SK-N-SH (cell line): Measurements from ENCODE around the gene TMEM245. TPM values are rescaled to one million over a fixed set of nuclear protein-coding genes. Genes with fewer than 3 reads are reported as not detected.

Experiments
- CTCF ChIA-PET: fragments of 300-600, 350-600 bp; formaldehyde crosslinking; extraction: SDS; loops from one replicate; lab custom pipeline; 2021; lab: Yijun Ruan, JAX
- POLR2A ChIA-PET: fragments of 350-600 bp; sonication (Branson Sonifier 250); formaldehyde crosslinking; extraction: SDS; loops from one replicate; lab custom pipeline; 2020; ENCODE audit warnings: antibody characterized with exemption, inconsistent platforms; lab: Yijun Ruan, JAX
- DNase-seq: peaks from one replicate; pipeline ENCODE4 v3.0.0; 2012
- H2AFZ ChIP-seq: fragments of 200-600 bp; sonication (generic); 2 replicates; pipeline ENCODE4 v1.8.1; 2016; ENCODE audit warnings: antibody characterized with exemption, mild to moderate bottlenecking, low read depth
- H3F3A ChIP-seq: fragments of 200-600 bp; sonication (generic); replicated peaks from 2 replicates; pipeline ENCODE3; 2016; ENCODE audit warnings: antibody characterized with exemption, mild to moderate bottlenecking; ENCODE audit not compliant: insufficient read depth
- H3K27ac ChIP-seq, 2 experiments: fragments of 200-500 bp in 1 of 2; fragments of 200-600 bp in 1 of 2; sonication (Bioruptor generic) in 1 of 2; sonication (generic), shearing (Covaris generic) in 1 of 2; 2 replicates each; pipeline versions ENCODE4 v1.5.1 to v1.6.1; 2014 to 2016; ENCODE audit warnings: low read depth in 2 of 2, inconsistent platforms in 1 of 2, low read length in 1 of 2, mild to moderate bottlenecking in 1 of 2, mixed read lengths in 1 of 2
- H3K27me3 ChIP-seq: fragments of 200-600 bp; sonication (generic), shearing (Covaris generic); 2 replicates; pipeline ENCODE4 v1.6.1; 2016; ENCODE audit warnings: mixed run types; ENCODE audit not compliant: insufficient read depth
- H3K36me3 ChIP-seq, 2 experiments: fragments of 200-500 bp in 1 of 2; fragments of 200-600 bp in 1 of 2; sonication (Bioruptor generic) in 1 of 2; sonication (generic) in 1 of 2; replicated peaks in 1 of 2; 2 replicates each; pipeline versions ENCODE3 to v1.5.1; 2014 to 2016; ENCODE audit warnings: low read length in 1 of 2, mild to moderate bottlenecking in 1 of 2; ENCODE audit not compliant: insufficient read depth in 2 of 2, control insufficient read depth in 1 of 2
- H3K4me1 ChIP-seq, 2 experiments: fragments of 200-500 bp in 1 of 2; fragments of 200-600 bp in 1 of 2; sonication (Bioruptor generic) in 1 of 2; sonication (generic), shearing (Covaris generic) in 1 of 2; 2 replicates each; pipeline versions ENCODE4 v1.5.1 to v1.6.1; 2014 to 2016; ENCODE audit warnings: low read depth in 1 of 2, low read length in 1 of 2, mixed run types in 1 of 2; ENCODE audit not compliant: insufficient read depth in 2 of 2, control insufficient read depth in 1 of 2
- H3K4me2 ChIP-seq: fragments of 200-600 bp; sonication (generic), shearing (Covaris generic); 2 replicates; pipeline ENCODE4 v1.6.1; 2017; ENCODE audit warnings: mixed run types
- H3K4me3 ChIP-seq, 2 experiments: fragments of 200-500 bp in 1 of 2; fragments of 200-600 bp in 1 of 2; sonication (Bioruptor generic) in 1 of 2; sonication (generic), shearing (Covaris generic) in 1 of 2; 2 replicates each; pipeline versions ENCODE4 v1.5.1 to v1.8.1; 2014 to 2016; ENCODE audit warnings: low read depth in 2 of 2, inconsistent platforms in 1 of 2, low read length in 1 of 2, mild to moderate bottlenecking in 1 of 2, mixed read lengths in 1 of 2, moderate library complexity in 1 of 2
- H3K79me2 ChIP-seq: fragments of 200-600 bp; sonication (generic); 2 replicates; pipeline ENCODE4 v1.8.1; 2017; ENCODE audit warnings: mild to moderate bottlenecking; ENCODE audit not compliant: insufficient read depth
- H3K9ac ChIP-seq: fragments of 200-600 bp; sonication (generic); 2 replicates; pipeline ENCODE4 v1.6.1; 2017; ENCODE audit warnings: mixed run types
- H3K9me2 ChIP-seq: fragments of 200-600 bp; sonication (generic); 2 replicates; pipeline ENCODE4 v1.6.1; 2017; ENCODE audit warnings: mixed run types
- H3K9me3 ChIP-seq: fragments of 200-600 bp; sonication (generic); 2 replicates; pipeline ENCODE4 v1.6.1; 2017; ENCODE audit warnings: mixed run types, mild to moderate bottlenecking, moderate library complexity
- H4K20me1 ChIP-seq: fragments of 200-600 bp; sonication (generic); 2 replicates; pipeline ENCODE4 v1.6.1; 2017; ENCODE audit warnings: mild to moderate bottlenecking, mixed run types; ENCODE audit not compliant: insufficient read depth
- CTCF ChIP-seq: fragments of 200-600 bp; sonication (generic); IDR thresholded peaks from 2 replicates; pipeline ENCODE4 v1.6.1; 2017; ENCODE audit warnings: antibody characterized with exemption, mild to moderate bottlenecking, moderate library complexity
- EZH2phosphoT487 ChIP-seq: fragments of 200-600 bp; sonication (generic); IDR thresholded peaks from 2 replicates; pipeline ENCODE4 v1.6.1; 2017; ENCODE audit warnings: low read depth, mixed run types, mild to moderate bottlenecking, antibody characterized with exemption, moderate library complexity, borderline replicate concordance
- FOSL2 ChIP-seq: IDR thresholded peaks from 2 replicates; pipeline ENCODE4 v1.4.0; 2012; ENCODE audit warnings: low read depth, mild to moderate bottlenecking, moderate library complexity, borderline replicate concordance
- FOXJ3 ChIP-seq: sonication (generic); formaldehyde crosslinking; IDR thresholded peaks from 2 replicates; pipeline ENCODE4 v1.5.1; 2020; ENCODE audit warnings: mild to moderate bottlenecking, missing genetic modification reagents
- FOXM1 ChIP-seq: IDR thresholded peaks from 2 replicates; pipeline ENCODE4 v1.4.0; 2012; ENCODE audit warnings: low read depth, mild to moderate bottlenecking
- JUND ChIP-seq: IDR thresholded peaks from 2 replicates; pipeline ENCODE4 v1.4.0; 2012
- MAX ChIP-seq: IDR thresholded peaks from 2 replicates; pipeline ENCODE4 v1.4.0; 2012; ENCODE audit warnings: low read depth
- MEF2A ChIP-seq: IDR thresholded peaks from 2 replicates; pipeline ENCODE4 v1.4.0; 2012; ENCODE audit warnings: low read depth, borderline replicate concordance
- NFIC ChIP-seq: IDR thresholded peaks from 2 replicates; pipeline ENCODE4 v1.4.0; 2012; ENCODE audit warnings: borderline replicate concordance
- PBX3 ChIP-seq: IDR thresholded peaks from 2 replicates; pipeline ENCODE4; 2012
- RCOR1 ChIP-seq: fragments of 150-350 bp; IDR thresholded peaks from 2 replicates; pipeline ENCODE4 v1.6.1; 2017; ENCODE audit warnings: antibody characterized with exemption, low read length
- RFX5 ChIP-seq: IDR thresholded peaks from 2 replicates; pipeline ENCODE4 v1.6.1; 2012; ENCODE audit warnings: mild to moderate bottlenecking, improper control_type of control experiment, low read length
- SMC3 ChIP-seq: IDR thresholded peaks from 2 replicates; pipeline ENCODE4 v1.6.1; 2012; ENCODE audit warnings: low read depth, low read length, improper control_type of control experiment
- TAF1 ChIP-seq: IDR thresholded peaks from 2 replicates; pipeline ENCODE4 v1.6.1; 2012; ENCODE audit warnings: low read depth, mild to moderate bottlenecking, low read length, moderate library complexity, borderline replicate concordance
- TCF12 ChIP-seq: IDR thresholded peaks from 2 replicates; pipeline ENCODE4 v1.4.0; 2012
- USF1 ChIP-seq: IDR thresholded peaks from 2 replicates; pipeline ENCODE4 v1.4.0; 2012; ENCODE audit warnings: low read depth, borderline replicate concordance
- USF2 ChIP-seq: fragments of 150-350 bp; IDR thresholded peaks from 2 replicates; pipeline ENCODE4 v1.6.1; 2017; ENCODE audit warnings: antibody characterized with exemption, low read length, low read depth, borderline replicate concordance
- YY1 ChIP-seq: IDR thresholded peaks from 2 replicates; pipeline ENCODE4 v1.4.0; 2012; ENCODE audit warnings: low read depth, mild to moderate bottlenecking
- WGBS: methylation state at CpG from one replicate; pipeline ENCODE4 v1.1.6; 2017; ENCODE audit warnings: low lambda C conversion rate; 5-methylcytosine and 5-hydroxymethylcytosine counted together
- polyA plus RNA-seq, 3 experiments: library from polyadenylated mRNA; depleted of rRNA; stranded (reverse); fragments of >200 nt; gene quantifications; 2 replicates each; pipeline ENCODE4 v1.2.3, GENCODE V29; 2012

The TMEM245 gene
- polyA plus RNA-seq, 1 of the 3 experiments (the other 2 are of a cell fraction): 17.5 TPM

GRCh38 chr9:109017493-109017892 lies 102.3 kb downstream of the TMEM245 start:
- Histone ChIP-seq H4K20me1 (no peaks in the 10 kb centered on the region), H3K9ac (no peak overlapping the region), H3K36me3 (peaks cover 26 to 35% of the 10 kb centered on the region in 2 experiments), H3F3A (peaks cover 24% of the 10 kb centered on the region), H2AFZ (no peak overlapping the region), H3K4me2 (no peak overlapping the region), H3K4me1 (peaks cover 0 to 5% of the 10 kb centered on the region in 2 experiments; a peak in 2 of 4 replicates), H3K4me3 (no peak overlapping the region), H3K9me2 (no peaks in the 10 kb centered on the region), H3K27me3 (no peaks in the 10 kb centered on the region), H3K79me2 (no peaks in the 10 kb centered on the region), H3K27ac (no peak overlapping the region), H3K9me3 (no peaks in the 10 kb centered on the region)
- POLR2A ChIA-PET: no interaction called here
- TF ChIP-seq CTCF (no peak), MEF2A (no peak), FOSL2 (no peak), YY1 (no peak), JUND (no peak), FOXM1 (no peak), RFX5 (no peak), MAX (no peak), RCOR1 (no peak), EZH2phosphoT487 (no peak), FOXJ3 (CRISPR knock-in tag) (no peak), NFIC (no peak), TCF12 (no peak), USF2 (no peak), USF1 (no peak), PBX3 (no peak), TAF1 (no peak), SMC3 (no peak)
- CTCF ChIA-PET: interaction anchor here (0.7 to 1.1 kb wide), 2 partner anchors 9 to 79 kb away, joined by 3 read pairs; no protein-coding TSS in a partner anchor
- 98% methylated on average over 6 of the region's 6 CpGs for WGBS
- DNase-seq: no peak
